GM18498 (cell line): ENCODE measurements around the gene RNF213.
"Not testable (repeated sequence)": the region's sequence is repeated elsewhere in the genome, so short reads cannot be mapped to it uniquely, and the experiment has no call there.

Experiments
- ATAC-seq: cut with Tn5 transposase; IDR thresholded peaks from one replicate; pipeline ENCODE4 v1.9.1; 2021; ENCODE audit warnings: mild to moderate bottlenecking, moderate library complexity; ENCODE audit not compliant: unreplicated experiment

Gene RNF213

GRCh38 chr17:80315517-80316182, 55.0 kb downstream of the RNF213 start:
- ATAC-seq, result no peak

DNA sequence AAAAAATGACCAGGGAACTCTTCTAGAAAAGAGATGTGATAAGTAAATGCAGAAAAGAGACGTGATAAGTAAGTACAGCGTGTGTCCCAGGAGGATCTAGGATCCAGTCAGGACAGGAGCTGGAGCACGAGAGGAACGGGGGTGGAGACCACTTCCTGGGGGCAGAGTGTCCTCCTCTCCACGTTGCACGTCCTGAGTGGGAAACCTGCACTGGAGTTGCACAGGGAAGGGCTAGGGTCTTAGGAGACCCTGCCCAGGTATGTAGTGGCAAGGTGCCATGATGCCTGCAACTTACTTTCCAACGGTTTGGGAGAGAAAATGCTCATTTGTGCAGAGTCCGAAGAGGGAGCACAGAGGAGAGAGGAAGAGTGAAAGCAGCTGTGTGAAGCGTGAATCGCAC, 55.8 kb downstream of the RNF213 start:
- no peak for ATAC-seq

GRCh38 chr17:80316927-80317705, 56.5 kb downstream of the RNF213 start:
- no peak for ATAC-seq

DNA sequence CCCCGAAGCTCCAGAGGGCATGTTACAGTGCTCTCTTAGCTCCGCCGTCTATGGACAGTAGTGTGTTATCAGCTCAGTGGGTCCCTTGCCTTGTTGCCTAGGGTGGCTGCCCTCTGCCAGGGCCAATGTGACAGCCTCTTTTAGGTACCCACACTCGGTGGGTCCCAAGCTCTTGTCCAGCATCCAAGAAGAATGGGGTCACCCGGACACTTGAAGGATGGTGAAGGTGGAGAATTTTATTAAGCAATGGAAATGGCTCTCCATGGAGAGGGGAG, 57.0 kb downstream of the RNF213 start:
- no peak for ATAC-seq

GRCh38 chr17:80318166-80318565, 57.5 kb downstream of the RNF213 start:
- ATAC-seq, result no peak

- no peak for ATAC-seq
Observed at GRCh38 chr17:80319262-80319998, 58.8 kb downstream of the RNF213 start.

DNA sequence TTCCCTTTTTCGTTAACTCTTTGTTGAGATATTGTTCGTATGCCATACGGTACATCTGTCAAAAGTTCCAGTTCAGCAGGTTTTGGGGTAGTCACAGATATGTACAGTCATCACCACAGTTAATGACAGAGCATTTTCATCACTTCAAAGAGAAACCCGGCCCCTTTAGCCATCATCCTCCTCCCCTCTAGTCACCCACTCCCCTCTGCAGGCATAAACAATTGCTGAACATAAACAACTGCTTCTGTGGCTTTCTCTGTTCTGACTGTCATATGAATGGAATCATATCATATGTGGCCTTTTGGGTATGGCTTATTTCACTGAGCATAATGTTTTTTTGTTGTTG, 59.3 kb downstream of the RNF213 start:
- no peak for ATAC-seq

DNA sequence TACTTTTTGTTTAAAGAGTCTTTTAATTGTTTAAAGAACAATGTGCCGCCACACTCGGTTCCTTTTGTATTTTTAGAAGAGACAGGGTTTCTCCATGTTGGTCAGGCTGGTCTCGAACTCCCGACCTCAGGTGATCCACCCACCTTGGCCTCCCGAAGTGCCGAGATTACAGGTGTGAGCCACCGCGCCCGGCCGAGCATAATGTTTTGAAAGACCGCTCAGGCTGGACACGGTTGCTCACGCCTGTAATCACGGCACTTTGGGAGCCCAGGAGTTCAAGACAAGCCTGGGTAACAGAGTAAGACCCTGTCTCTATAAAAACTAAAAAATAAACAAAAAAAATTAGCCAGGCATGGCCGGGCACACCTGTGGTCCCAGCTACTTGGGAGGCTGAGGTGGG, 59.8 kb downstream of the RNF213 start:
- no peak for ATAC-seq

DNA sequence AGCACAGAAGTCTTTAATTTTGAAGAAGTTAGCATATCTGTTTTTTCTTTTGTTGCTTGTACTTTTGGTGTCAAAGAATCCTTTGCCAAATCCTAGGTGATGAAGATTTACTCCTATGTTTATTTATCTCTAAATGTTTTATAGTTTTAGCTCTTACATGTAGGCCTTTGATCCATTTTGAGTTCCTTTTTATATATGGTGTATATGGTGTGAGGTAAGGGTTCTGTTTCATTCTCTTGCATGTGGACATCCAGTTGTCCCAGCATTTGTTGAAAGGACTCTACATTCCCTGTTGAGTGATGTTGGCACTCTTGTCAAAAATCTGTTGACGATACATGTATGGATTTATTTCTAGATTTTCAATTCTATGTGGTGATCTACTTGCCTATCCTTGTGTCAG, 62.2 kb downstream of the RNF213 start:
- ATAC-seq, result no peak

- ATAC-seq, result no peak
Observed at GRCh38 chr17:80323982-80324381, 63.3 kb downstream of the RNF213 start.

GRCh38 chr17:80327518-80327917, 66.9 kb downstream of the RNF213 start:
- no peak for ATAC-seq

GRCh38 chr17:80328634-80329380, 68.2 kb downstream of the RNF213 start:
- no peak for ATAC-seq

DNA sequence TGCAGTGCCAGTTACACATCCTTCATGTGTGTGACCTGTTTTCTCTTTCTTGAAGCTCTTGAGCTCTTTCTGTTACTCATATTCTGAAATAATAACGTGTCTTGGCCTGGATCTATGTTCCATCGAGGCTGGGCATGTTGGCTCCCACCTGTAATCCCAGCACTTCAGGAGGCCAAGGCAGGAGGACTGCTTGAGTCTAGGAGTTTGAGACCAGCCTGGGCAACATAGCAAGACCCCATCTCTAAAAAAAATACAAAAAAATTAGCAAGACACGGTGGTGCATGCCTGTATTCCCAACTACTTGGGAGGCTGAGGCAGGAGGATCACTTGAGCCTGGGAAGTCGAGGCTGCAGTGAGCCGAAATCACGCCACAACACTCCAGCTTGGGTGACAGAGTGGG, 68.8 kb downstream of the RNF213 start:
- ATAC-seq, result not testable (repeated sequence)

GRCh38 chr17:80330276-80330675, 69.6 kb downstream of the RNF213 start:
- no peak for ATAC-seq

- ATAC-seq, result not testable (repeated sequence)
Observed at GRCh38 chr17:80330938-80331337, 70.3 kb downstream of the RNF213 start.

DNA sequence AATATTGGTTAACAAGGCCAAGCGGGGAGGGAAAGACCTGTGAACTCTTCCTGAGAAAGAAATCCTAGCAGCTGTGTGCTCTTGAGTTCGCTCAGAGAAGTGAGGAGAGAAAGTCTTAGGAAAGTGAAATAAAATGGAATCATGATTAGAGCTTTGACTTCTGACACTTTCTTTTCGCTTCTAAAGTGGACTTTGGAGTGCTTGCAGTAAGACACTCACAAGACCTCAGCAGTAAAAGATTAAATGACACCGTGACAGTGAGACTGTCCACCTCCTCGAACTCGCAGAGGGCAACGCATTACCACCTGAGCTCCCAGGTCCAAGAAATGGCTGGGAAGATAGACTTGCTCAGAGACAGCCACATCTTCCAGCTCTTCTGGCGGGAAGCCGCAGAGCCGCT, 71.2 kb downstream of the RNF213 start:
- ATAC-seq, result no peak

GRCh38 chr17:80337195-80337895, 76.7 kb downstream of the RNF213 start:
- ATAC-seq, result no peak

DNA sequence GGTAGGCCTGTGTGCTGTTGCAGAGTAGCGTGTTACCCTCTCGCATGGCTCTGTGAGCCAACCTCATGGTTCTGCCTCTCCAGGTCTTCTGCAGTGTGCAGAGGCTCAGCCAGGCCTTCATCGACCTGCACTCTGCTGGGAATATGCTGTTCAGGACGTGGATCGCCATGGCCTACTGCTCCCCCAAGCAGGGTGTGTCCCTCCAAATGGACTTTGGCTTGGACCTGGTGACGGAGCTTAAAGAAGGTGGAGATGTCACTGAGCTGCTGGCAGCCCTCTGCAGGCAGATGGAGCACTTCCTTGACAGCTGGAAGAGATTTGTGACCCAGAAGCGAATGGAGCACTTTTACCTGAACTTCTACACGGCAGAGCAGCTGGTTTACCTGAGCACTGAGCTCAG, 78.5 kb downstream of the RNF213 start:
- ATAC-seq, result no peak

GRCh38 chr17:80339731-80340456, 79.2 kb downstream of the RNF213 start:
- ATAC-seq, result no peak

- ATAC-seq, result no peak
Observed at GRCh38 chr17:80345321-80345720, 84.7 kb downstream of the RNF213 start.
